PC-3 (cell line): ENCODE data around the gene NIN.

Experiments
- EZH2 ChIP-seq: fragments of 300-600 bp; sonication (generic); IDR thresholded peaks from one replicate; pipeline ENCODE4 v1.6.1; 2017; ENCODE audit warnings: antibody characterized with exemption, mild to moderate bottlenecking, low read length; ENCODE audit not compliant: unreplicated experiment
- TF ChIP-seq, protein P1 (sequence below): fragments of 300-600 bp; sonication (generic); conservative IDR thresholded peaks from 2 replicates; pipeline ENCODE4 v1.5.1; 2017; ENCODE audit warnings: antibody characterized with exemption, low read depth, mild to moderate bottlenecking, low read length

- TF ChIP-seq, protein P1, sequence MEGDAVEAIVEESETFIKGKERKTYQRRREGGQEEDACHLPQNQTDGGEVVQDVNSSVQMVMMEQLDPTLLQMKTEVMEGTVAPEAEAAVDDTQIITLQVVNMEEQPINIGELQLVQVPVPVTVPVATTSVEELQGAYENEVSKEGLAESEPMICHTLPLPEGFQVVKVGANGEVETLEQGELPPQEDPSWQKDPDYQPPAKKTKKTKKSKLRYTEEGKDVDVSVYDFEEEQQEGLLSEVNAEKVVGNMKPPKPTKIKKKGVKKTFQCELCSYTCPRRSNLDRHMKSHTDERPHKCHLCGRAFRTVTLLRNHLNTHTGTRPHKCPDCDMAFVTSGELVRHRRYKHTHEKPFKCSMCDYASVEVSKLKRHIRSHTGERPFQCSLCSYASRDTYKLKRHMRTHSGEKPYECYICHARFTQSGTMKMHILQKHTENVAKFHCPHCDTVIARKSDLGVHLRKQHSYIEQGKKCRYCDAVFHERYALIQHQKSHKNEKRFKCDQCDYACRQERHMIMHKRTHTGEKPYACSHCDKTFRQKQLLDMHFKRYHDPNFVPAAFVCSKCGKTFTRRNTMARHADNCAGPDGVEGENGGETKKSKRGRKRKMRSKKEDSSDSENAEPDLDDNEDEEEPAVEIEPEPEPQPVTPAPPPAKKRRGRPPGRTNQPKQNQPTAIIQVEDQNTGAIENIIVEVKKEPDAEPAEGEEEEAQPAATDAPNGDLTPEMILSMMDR, result no peak
- no peak for TF ChIP-seq EZH2
Measured at GRCh38 chr14:50862036-50862570, 31.1 kb upstream of the NIN start.
